NCI-H146 treated with DMSO at 0.1 percent for 48 hours (cell line): ENCODE measurements around the gene HAPLN1.

ENCODE experiments used
- DNase-seq: peaks from one replicate; lab custom pipeline; 2025; ENCODE audit not compliant: unreplicated experiment; lab: John Stamatoyannopoulos, UW

Gene HAPLN1

DNA sequence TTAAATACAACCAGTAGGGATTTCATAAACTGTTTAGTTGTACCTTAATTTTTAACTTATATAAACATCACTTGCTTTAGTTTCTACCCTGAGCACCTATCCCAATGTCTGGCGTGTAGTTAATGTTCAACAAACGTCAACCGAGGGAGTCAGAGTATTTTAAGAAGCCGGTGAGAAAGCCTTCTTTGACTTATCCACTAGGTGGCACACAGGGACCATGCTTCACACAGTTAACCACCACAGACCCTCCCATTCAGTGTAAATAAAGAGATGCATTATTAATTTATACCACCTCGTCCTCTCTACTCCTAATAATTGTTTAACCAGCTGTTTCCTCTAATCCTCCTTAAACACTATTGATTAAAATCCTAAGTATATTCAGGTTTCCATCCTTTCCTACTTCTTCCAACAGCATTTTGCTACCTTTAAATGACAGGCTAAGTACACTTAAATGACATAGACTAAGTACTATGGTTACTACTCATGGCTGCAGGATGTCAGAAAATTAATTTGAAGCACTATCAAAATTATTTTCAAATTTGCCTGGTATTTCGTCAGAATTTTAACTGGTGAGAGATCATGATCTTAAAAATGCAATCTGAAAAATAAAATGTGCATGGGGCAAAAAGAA is 2.3 kb downstream of the HAPLN1 start:
- peak; percentile 63 for DNase-seq

DNA sequence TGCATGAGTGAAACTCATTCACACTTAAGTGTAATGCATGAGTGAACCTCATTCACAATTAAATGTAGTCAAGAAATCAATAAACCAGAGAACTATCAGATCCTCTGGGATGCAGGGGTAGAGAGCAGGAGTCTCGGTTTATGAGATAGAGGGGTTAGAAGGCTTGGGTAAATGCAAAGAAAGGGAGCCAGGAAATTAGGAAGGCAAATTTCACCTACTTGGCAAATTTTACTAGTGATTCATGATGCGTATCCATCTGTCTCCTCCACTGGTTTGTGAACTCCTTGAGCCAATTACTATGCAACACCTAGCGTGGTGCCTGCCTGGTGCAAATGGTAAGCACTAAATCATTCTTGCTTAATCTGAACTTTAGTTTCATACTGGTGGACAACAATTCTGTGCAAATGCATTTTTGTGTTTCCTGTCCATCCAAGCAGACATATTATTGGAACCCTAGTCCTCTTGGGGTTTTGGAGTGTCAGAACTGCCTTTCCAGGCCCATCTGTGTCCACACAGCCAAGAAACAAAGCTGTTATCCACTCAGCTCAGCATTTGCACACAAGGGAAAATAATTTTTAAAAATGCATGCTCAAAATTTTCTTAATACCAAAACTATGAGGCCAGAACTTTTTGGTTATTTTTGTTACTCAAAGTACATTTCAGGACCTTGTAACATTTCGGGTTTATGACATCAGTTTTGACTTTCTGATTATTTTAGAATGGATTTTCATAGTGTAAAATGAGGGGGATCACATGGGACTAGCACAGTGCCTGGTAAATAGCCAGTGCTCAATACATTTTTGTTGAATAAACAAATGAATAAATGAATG is 5.2 kb downstream of the HAPLN1 start:
- no peak for DNase-seq

DNA sequence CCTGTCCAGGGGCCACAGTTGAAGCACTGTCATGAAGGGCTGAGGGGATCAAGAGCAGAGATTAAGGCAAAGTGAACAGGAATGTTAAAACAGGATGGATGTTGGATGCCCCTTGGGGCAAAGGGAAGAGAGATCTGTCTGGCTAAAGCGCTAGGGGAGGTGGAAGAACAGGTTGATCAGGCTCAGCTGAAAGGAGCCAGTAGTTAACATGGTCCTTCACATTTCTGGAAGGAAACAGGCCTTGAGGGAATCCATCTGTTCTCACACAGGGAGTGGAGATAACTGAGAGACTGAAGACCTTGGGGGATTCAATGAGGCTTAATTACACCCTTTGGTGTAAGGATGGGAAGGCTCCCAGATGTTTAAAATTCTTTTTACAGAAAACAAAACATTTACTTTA is 5.8 kb downstream of the HAPLN1 start:
- no peak for DNase-seq

DNA sequence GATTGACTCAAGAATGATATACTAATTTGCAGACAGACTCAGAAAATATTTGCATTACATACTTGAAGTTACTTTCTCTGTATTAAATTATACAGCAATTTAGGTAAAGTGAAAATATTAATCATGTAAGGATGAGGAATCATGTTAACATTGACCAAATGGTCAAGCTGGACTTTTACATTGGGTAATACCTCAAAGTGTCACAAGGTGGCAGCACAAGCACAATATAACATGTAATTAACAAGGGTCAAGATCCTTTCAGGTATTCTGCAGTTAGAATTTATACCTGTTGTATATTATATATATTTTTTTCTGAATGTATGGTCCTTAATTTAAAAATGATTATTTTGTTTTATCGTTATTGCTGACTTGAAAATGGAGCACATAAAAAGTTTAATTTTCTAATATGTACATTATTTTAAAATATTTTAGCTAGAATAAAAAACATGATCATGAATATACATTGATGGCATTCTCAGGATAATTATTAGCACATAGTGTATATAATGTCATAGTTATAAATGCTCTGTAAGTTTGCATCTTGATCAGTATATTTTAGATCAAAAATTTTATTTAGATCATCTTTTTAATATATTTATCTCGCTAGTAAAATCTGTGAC is 8.6 kb downstream of the HAPLN1 start:
- DNase-seq: peak; percentile 2

DNA sequence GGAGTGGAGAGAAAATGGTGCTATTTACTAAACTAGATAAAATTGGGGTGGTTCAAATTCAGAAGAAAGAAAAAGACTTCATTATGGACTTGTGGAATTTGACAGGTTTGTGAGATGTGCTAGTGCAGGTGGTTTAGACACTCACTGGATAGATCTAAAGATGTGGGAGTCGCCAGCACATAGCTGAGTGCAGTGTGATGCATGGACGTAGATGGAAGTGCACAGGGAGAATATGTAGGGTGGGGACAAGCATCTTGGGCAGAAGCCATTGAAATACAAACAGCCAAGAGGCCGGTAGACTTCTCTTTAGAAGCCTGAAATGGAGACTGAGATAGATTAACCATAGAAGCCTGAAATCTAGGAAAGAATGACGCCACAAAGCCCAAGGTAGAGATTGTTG is 10.7 kb downstream of the HAPLN1 start:
- DNase-seq: no peak

DNA sequence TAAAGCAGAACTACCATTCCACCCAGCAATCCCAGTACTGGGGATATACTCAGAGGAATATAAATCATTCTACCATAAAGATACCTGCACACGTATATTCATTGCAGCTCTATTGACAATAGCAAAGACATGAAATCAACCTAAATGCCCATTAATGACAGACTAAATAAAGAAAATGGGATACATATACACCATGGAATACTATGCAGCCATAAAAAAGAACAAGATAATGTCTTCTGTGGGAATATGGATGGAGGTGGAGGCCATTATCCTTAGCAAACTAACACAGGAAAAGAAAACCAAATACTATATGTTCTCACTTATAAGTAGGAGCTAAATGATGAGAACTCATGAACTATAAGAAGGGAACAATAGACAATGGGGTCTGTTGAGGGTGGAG is 12.5 kb downstream of the HAPLN1 start:
- DNase-seq: no peak

DNA sequence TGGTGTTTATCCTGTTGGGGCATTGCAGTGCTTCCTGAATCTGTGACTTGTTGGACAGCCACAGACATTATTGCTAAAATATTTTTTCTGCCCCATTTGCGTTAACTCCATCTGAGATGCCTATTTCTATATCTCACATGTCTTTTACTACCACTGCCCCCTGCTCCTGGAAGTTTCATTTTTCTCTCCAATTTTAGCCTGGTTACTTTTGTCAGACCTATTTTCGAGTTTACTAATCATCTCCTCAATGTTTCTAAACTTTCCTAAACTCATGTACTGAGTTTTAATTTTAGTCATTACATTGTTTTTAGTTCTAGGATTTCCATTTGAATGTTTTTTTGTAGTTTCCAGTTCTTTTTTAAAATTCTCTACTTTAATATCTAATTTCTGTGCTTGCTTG is 17.6 kb downstream of the HAPLN1 start:
- DNase-seq: no peak

DNA sequence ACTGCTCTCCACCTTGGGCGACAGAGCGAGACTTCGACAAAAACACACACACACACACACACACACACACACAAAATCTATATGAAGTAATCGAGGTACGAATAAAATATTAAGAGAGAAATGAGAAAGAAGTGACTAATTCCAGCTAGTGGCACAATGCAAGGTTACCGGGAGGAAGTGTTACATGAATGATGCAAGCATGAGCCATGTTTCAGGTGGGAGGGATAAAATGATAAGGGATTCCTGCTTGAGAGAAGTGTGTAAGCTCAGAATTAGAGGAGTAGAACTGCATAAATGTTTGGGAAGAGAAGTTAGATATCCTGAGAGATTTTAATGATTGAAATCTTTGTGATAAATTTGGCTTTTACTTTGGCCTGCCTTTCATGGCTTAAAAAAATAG is 18.8 kb downstream of the HAPLN1 start:
- no peak for DNase-seq

DNA sequence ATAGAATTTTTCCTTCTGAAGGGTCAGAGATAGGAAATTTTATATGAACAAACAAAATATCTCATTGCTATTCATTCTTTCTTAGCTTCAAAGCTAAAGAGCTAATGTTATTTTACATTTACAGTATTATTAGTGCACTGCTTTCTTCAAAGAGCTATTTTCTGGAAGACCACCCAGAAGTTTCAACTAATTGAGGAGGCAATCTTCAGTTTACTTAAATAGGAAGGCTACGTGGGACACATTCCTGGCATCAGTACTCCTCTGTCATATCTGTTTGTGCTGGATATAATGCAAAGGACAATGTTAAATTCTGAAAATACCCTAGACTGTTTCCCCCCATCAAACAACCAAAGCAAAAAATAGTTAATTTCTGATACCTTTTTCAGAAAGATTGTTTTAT is 30.8 kb downstream of the HAPLN1 start:
- DNase-seq: no peak

DNA sequence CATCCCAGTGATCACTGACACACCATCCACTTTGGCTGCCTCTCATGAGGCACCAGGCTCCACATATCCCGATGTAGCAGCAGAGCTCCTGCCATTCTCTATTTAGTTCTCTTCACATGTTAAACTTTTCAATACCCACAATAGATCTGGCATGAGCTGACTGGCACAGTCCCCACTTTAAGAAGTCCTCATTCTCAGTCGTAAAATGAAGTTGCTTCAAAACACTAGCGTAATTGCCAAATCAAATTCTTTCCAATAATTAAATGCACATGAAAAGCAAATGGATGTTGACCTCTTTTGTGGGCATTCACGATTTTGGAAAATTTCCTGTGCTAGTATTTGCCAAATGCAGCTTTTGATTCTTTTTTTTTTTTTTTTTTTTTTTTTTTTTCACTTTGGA is 32.4 kb downstream of the HAPLN1 start:
- no peak for DNase-seq

DNA sequence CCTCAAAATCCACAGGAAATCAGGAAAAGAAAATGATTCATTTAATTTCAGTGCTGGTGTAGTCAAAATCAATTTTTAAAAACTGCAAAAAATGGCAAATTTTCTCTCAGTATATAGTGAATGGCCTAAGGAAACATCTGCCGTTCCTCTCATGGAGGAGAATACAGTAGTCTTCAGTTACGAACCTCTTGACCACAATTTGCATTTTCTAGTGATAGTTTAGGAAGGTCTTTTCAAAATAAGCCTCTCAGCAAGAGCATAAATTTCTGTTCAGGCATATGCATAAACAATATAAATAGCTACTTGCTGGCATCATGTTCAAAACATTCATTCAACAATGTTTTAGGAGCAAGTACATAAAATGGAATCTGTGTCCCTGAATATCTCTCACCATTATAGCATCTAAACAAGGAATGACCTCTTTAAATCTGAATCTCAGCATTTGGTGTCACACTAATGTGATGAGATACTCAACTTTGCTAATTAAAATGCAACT is 33.5 kb downstream of the HAPLN1 start:
- DNase-seq: no peak

DNA sequence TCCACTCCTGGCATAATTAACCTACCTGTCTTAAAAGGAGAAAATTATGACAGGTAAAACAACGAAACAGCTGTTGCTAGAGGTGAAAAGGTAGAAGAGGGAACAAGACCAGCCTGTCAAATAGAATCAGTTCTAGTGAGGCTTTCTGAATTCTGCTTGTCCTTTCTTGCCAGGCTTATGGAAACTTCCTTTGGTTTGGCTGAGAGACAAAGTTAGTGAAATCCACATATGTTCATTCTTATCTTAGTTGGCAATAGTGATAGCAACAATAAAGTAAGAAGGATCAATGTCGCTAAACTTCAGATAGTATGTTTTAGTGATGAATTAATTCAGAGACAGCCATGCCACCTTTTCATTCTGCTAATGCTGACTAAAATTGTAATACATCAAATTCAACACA is 34.4 kb downstream of the HAPLN1 start:
- no peak for DNase-seq

DNA sequence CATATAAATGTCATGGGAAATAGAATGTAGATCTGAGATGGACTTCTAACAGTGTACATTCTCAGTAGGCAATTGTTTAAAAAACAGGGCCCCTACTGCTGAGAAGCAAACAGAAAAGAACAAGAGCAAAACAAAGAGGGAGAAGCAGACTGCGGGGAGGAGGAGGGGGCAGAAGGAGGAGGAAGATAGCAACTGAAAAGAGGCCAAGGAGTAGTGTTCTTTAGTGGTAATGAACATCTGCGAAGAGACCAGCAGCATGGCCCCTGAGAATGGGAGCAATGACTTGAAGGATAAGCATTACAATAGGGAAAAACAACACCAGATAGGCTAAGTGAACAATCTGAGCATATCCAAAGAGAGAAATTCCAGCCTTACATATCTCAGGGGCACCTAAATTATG is 36.8 kb downstream of the HAPLN1 start:
- no peak for DNase-seq

DNA sequence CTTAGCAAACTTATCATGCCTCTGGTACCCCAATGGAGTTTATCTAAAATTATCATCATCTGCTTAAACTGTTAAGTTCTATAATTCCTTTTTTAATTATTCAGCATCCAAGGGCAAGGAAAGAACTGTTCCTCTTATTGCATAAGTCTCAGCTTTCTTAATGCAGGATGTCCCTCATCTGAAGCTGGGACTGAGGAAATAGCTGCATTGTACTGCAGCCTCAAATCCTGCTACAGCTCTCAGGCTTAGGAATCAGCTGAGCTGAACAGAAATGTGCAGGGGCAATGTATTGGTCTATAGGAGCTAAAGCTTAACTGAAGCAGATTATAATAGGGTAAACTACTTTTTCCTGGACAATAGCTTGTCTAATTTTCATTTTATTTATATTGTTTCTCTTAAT is 48.0 kb downstream of the HAPLN1 start:
- no peak for DNase-seq

DNA sequence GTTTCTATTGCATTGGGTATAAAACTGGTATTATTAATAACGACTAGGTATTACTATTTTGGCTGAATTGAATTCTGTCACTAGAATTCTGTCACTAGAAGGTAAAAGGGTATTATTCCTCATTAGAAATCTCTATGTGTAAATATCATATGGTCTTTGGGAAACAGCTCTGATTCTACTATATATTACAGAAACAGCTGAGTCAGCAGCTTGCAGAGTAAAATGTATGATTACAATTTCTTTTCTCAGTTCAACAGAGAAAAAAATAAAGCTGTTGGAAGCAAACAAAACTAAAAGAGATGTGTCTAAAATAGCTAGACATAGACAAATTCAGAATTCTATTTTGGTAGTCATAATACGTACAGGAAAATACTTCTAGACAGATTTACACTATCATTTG is 48.5 kb downstream of the HAPLN1 start:
- no peak for DNase-seq

DNA sequence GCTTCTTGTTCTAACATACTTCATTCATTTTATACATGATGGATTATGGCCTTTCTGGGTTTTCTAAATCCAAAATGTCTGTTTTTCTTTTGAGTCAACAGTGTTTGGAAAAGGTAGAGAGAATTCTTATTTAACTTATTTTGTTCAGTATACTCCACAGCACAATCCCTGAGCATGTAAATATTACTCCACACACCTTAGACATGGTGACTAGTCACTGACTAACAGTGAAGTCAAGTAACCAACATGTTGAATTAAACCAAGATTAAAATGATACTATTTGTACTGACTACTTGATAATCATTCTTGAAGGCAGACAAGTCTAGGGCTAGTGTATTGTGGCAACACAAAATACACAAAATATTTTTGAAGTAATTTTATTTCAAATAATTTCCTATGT is 55.0 kb downstream of the HAPLN1 start:
- no peak for DNase-seq

DNA sequence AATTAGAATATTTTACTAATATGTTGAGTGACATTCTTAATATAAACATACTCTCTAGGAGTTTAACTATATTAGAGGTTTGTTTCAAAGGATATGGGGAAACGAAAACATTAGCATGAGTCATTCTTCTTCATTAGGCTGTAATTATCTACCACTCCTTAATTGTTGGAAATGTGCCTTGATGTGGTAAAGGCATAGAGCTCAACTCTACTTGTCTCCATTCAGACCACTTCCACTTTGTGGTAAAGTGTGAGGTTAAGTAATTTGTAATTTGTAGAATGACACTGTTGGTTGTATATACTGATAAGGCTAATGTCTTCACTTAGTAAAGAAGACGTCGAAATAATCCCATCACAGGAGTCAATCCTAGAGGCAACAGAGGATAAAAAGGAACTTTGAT is 58.1 kb downstream of the HAPLN1 start:
- DNase-seq: no peak

DNA sequence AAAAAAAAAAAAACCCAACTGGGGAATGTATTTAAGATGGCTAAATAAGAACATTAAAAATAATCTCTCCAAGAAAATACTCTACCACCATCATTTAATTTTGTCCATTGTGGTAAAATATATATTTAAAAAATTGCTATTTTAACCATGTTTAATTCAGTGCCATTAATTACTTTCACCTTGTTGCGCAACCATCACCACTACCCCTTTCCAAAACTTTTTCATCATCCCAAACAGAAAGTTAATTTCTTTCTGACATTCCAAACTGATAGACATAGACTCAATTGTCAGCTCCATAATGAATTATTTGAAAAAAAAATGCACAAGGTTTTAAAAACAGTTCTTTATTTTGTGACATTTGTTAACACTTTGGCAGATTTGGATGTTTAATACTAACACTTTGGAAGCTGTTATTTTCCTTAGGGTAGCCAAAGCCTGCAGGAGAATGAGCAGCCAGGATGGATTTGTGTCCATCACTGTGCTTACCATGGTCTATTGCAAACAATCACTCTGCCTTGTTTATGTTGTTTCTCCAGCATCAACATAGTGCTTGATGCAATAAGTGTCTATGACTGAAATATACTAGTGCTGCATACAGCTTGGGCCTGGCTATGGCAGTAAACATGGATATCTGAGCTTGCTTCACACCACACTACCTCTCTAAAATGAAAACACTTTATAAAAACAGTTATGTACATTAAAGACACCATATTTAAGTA is 62.7 kb downstream of the HAPLN1 start:
- no peak for DNase-seq

DNA sequence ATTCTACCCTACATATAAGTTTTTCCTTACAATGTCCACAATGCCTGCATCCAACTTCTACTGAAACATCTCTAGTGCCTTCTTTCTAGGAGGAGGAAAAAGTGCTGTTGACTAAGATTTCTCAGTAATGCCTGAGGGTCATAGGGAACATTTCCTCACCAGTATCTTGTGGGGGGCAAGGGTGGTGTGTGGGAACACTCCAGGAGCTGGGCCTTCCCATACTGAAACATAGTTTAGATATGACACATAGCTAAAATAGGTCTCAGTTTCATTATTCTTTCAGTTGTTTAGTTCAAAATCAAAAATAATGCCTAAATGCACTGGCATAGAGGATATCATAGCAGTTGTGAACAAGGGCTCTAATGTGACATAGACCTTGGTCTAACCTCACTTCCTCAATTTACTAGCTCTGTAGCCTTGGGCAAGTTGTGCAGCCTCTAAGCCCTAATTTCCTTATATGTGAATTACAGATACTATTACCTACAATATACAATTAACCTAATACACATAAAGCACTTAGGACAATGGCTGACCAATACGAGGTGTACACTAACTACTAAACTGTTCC is 66.1 kb downstream of the HAPLN1 start:
- no peak for DNase-seq

DNA sequence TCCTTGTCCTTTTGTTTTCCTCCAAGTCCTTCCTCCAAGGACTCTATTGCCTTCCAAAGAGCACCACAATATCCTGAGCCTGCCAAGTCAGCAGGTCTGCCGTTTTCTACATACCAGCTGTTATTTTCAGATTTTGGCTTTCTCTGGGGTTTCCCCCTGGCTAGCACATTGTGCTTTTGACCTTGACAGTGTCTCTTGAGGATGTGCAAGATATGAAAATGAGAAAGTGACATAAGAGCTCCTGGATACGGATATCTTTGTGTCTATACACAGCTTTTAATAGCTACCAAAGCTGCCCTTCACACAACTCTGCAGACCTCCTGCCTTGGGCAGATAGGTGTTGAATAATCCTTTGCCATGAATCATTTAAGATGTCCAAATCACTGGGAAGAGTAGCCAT is 67.0 kb downstream of the HAPLN1 start:
- no peak for DNase-seq

DNA sequence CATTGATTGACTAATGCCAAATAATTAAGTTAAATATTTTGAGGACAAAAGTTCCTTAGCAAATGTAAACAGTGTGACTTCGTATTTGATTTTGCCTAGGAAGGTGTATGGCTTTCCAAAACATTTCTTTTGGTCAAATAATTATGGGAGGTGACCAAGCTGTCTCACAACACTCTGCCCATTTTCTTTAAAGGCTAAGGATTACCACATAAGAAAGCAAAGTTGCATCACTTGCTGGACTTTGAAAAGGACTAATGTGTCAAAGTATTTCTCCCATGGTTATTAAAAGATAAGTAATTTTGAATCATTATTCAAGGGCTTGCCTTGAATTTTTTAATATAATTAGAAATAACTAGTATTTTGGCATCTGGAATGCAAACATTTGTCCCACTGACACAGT is 74.7 kb downstream of the HAPLN1 start:
- DNase-seq: no peak
